IMR-90 (cell line): Measurements from ENCODE around the gene SLC66A2. TPM values are rescaled to one million over a fixed set of nuclear protein-coding genes. Genes with fewer than 3 reads are reported as not detected.

ENCODE experiments used
- ATAC-seq: fragments of 200-7000 bp; cut with Tn5 transposase; 2 replicates; pipeline ENCODE4 v1.9.1; 2020; ENCODE audit warnings: low read depth, mild to moderate bottlenecking, moderate library complexity
- BruUV-seq: library from RNA; stranded (reverse); fragments of 400-500 nt; replicated peaks from 2 replicates; lab custom pipeline; 2021; lab: Mats Ljungman, UMichigan
- CTCF ChIA-PET: fragments of 300-600 bp; formaldehyde crosslinking; extraction: SDS; loops from one replicate; lab custom pipeline; 2021; ENCODE audit warnings: antibody characterized with exemption; lab: Yijun Ruan, JAX
- POLR2A ChIA-PET: fragments of 300-600 bp; sonication (Branson Sonifier 250); formaldehyde crosslinking; loops from one replicate; lab custom pipeline; 2022; ENCODE audit warnings: antibody characterized with exemption; ENCODE audit not compliant: unreplicated experiment; lab: Charles Lee
- DNase-seq: peaks from one replicate; pipeline ENCODE4 v3.0.0; 2013
- H2AFZ ChIP-seq: replicated peaks from 2 replicates; pipeline ENCODE3; 2013; ENCODE audit warnings: low read length, mild to moderate bottlenecking; ENCODE audit not compliant: poor library complexity
- H2AK5ac ChIP-seq: 2 replicates; pipeline ENCODE4 v1.6.1; 2013; ENCODE audit warnings: low read depth, low read length, inconsistent platforms
- H2AK9ac ChIP-seq: replicated peaks from 2 replicates; pipeline ENCODE3; 2013; ENCODE audit warnings: mild to moderate bottlenecking, low read depth, low read length, moderate library complexity; ENCODE audit not compliant: poor library complexity
- H2BK120ac ChIP-seq: 2 replicates; pipeline ENCODE4 v1.6.1; 2013; ENCODE audit warnings: low read depth, low read length, inconsistent platforms
- H2BK15ac ChIP-seq: 3 replicates; pipeline ENCODE4 v1.6.1; 2013; ENCODE audit warnings: low read depth, low read length, inconsistent platforms
- H2BK20ac ChIP-seq: 2 replicates; pipeline ENCODE4 v1.6.1; 2013; ENCODE audit warnings: low read depth, mild to moderate bottlenecking, inconsistent platforms, low read length, moderate library complexity
- H2BK5ac ChIP-seq: 2 replicates; pipeline ENCODE4 v1.6.1; 2013; ENCODE audit warnings: mild to moderate bottlenecking, low read depth, low read length, inconsistent platforms; ENCODE audit not compliant: poor library complexity, severe bottlenecking
- H3K14ac ChIP-seq: replicated peaks from 2 replicates; pipeline ENCODE4 v1.6.1; 2013; ENCODE audit warnings: low read depth, low read length, inconsistent platforms
- H3K18ac ChIP-seq: 2 replicates; pipeline ENCODE4 v1.6.1; 2013; ENCODE audit warnings: low read depth, low read length, control low read depth
- H3K23ac ChIP-seq: 2 replicates; pipeline ENCODE4 v1.6.1; 2013; ENCODE audit warnings: low read depth, low read length, inconsistent platforms
- H3K27ac ChIP-seq: 2 replicates; pipeline ENCODE4 v1.5.1; 2013; ENCODE audit warnings: mild to moderate bottlenecking, control low read depth, low read length; ENCODE audit not compliant: insufficient read depth
- H3K27me3 ChIP-seq: 2 replicates; pipeline ENCODE4 v1.6.1; 2013; ENCODE audit warnings: low read length; ENCODE audit not compliant: control insufficient read depth, insufficient read depth
- H3K36me3 ChIP-seq: 2 replicates; pipeline ENCODE4 v1.6.1; 2013; ENCODE audit warnings: low read length, mixed read lengths; ENCODE audit not compliant: control insufficient read depth, insufficient read depth
- H3K4ac ChIP-seq: 2 replicates; pipeline ENCODE4 v1.6.1; 2013; ENCODE audit warnings: low read depth, low read length, inconsistent platforms
- H3K4me1 ChIP-seq: 2 replicates; pipeline ENCODE4 v1.6.1; 2013; ENCODE audit warnings: low read length, mixed read lengths; ENCODE audit not compliant: control insufficient read depth, insufficient read depth
- H3K4me2 ChIP-seq: 2 replicates; pipeline ENCODE4 v1.6.1; 2013; ENCODE audit warnings: low read depth, mild to moderate bottlenecking, control low read depth, low read length, moderate library complexity
- H3K4me3 ChIP-seq: 2 replicates; pipeline ENCODE4 v1.5.1; 2013; ENCODE audit warnings: low read depth, mild to moderate bottlenecking, control low read depth, low read length, moderate library complexity; ENCODE audit not compliant: insufficient read depth
- H3K56ac ChIP-seq: 2 replicates; pipeline ENCODE4 v1.6.1; 2013; ENCODE audit warnings: low read length, inconsistent platforms; ENCODE audit not compliant: insufficient read depth; ENCODE audit errors: extremely low read depth
- H3K79me1 ChIP-seq, 2 experiments: 2 replicates each; pipeline ENCODE4 v1.6.1; 2013; ENCODE audit warnings: low read length in 2 of 2, inconsistent platforms in 1 of 2, low read depth in 1 of 2
- H3K9ac ChIP-seq: 2 replicates; pipeline ENCODE4 v1.6.1; 2013; ENCODE audit warnings: low read depth, low read length, control low read depth
- H3K9me1 ChIP-seq: 2 replicates; pipeline ENCODE4 v1.6.1; 2013; ENCODE audit warnings: low read length, inconsistent platforms; ENCODE audit not compliant: insufficient read depth
- H3K9me3 ChIP-seq: 2 replicates; pipeline ENCODE4 v1.6.1; 2013; ENCODE audit warnings: low read length; ENCODE audit not compliant: control insufficient read depth, insufficient read depth
- H4K20me1 ChIP-seq: 2 replicates; pipeline ENCODE4 v1.6.1; 2013; ENCODE audit warnings: low read length, inconsistent platforms; ENCODE audit not compliant: insufficient read depth
- H4K5ac ChIP-seq: 2 replicates; pipeline ENCODE4 v1.6.1; 2013; ENCODE audit warnings: mild to moderate bottlenecking, low read depth, low read length, control low read depth
- H4K8ac ChIP-seq, 2 experiments: 2 replicates each; pipeline ENCODE4 v1.6.1; 2013; ENCODE audit warnings: low read depth in 2 of 2, low read length in 2 of 2, control low read depth in 1 of 2, inconsistent platforms in 1 of 2
- H4K91ac ChIP-seq: 2 replicates; pipeline ENCODE4 v1.6.1; 2013; ENCODE audit warnings: low read depth, low read length, inconsistent platforms; ENCODE audit not compliant: insufficient read depth
- MAFK ChIP-seq: IDR thresholded peaks from 2 replicates; pipeline ENCODE4 v1.6.1; 2012; ENCODE audit warnings: low read depth, low read length, improper control_type of control experiment
- NFE2L2 ChIP-seq: fragments of 150-350 bp; IDR thresholded peaks from 2 replicates; pipeline ENCODE4 v1.6.1; 2016; ENCODE audit warnings: low read depth, mild to moderate bottlenecking, low read length
- SMC3 ChIP-seq: fragments of 150-350 bp; IDR thresholded peaks from 2 replicates; pipeline ENCODE4 v1.6.1; 2016; ENCODE audit warnings: low read depth, mild to moderate bottlenecking, antibody characterized with exemption, low read length, moderate library complexity
- WGBS, 2 experiments: methylation state at CpG; one replicate each; pipeline versions ENCODE4 v1.1.5 to v1.1.7; 2013; ENCODE audit warnings: missing lambda C conversion rate in 2 of 2; ENCODE audit not compliant: insufficient read length in 1 of 2; ENCODE audit errors: extremely low coverage in 2 of 2; 5-methylcytosine and 5-hydroxymethylcytosine counted together
- dilution Hi-C: fragments of 300-500 bp; cut with HindIII; formaldehyde crosslinking; loops from one replicate; pipeline ENCODE4 v1.14.3; 2018; ENCODE audit warnings: low sequenced_read_pairs; ENCODE audit not compliant: unreplicated experiment
- in situ Hi-C: fragments of 300-500 bp; cut with MboI; formaldehyde crosslinking; loops from 3 replicates; pipeline ENCODE4 v1.14.3; 2019; ENCODE audit warnings: low sequenced_read_pairs, inconsistent platforms, mixed read lengths
- intact Hi-C: fragments of 100-400 bp; cut with micrococcal nuclease; formaldehyde crosslinking; loops from 2 replicates; pipeline ENCODE4 v1.10.0; 2022
- polyA plus RNA-seq, 3 experiments: library from polyadenylated mRNA; depleted of rRNA; stranded (reverse); fragments of >200 nt; gene quantifications; 2 replicates each; pipeline ENCODE4 v1.2.3, GENCODE V29; 2012; ENCODE audit warnings: low replicate concordance in 1 of 3
- total RNA-seq: library from RNA; depleted of rRNA; stranded (reverse); fragments of >200 nt; gene quantifications from 2 replicates; pipeline ENCODE4 v1.2.3, GENCODE V29; 2012
- TF ChIP-seq, protein P1 (sequence below): fragments of 150-350 bp; IDR thresholded peaks from 2 replicates; pipeline ENCODE4 v1.6.1; 2017; ENCODE audit warnings: mild to moderate bottlenecking, antibody characterized with exemption, low read length, low read depth

The SLC66A2 gene
- total and polyA plus RNA-seq, 2 of the 4 experiments (the other 2 are of a cell fraction): 17.6 to 23.5 TPM

DNA sequence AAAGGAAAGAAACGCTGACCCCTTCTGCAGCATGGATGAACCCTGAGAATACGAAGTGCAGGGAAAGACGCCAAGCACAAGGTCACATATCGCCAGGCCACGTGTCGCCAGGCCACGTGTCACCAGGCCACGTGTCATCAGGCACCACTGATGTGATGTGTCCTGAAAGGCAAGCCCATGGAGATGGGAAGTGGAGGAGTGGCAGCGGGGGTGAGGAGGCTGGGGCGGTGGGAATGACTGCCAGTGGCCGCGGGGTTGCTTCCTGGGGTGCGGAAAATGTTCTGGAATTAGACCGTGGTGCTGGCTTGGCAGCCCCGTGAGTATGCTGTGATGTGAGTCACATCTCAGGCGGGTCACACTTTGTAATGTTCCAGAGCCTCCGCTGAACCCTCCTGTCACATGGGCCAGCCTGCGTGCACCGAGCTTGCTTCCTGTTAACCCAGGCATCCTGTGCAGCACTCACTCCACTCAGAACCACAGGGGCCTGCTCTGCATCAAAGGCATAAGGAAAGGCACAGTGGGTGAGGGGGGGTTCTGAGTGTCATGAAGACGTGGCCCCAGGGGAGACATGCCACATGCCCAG is 39.0 kb downstream of the SLC66A2 start:
- ATAC-seq (no peak), DNase-seq (no peak)
- Histone ChIP-seq H2AFZ (no peak overlapping the region), H2BK5ac (no peak overlapping the region), H2BK120ac (no peak overlapping the region), H2AK9ac (no peak overlapping the region), H3K4ac (no peak overlapping the region), H4K91ac (no peak overlapping the region), H3K4me2 (no peak overlapping the region), H3K4me3 (no peak overlapping the region), H4K8ac (no peak overlapping the region), H2AK5ac (no peak overlapping the region), H2BK20ac (no peak overlapping the region), H3K9me1 (0 out of 2 replicates have a peak, but pooled peaks cover 4% of the 10 kb centered on the region), H3K56ac (no peak overlapping the region), H4K5ac (no peak overlapping the region), H3K4me1 (no peaks in the 10 kb centered on the region), H3K79me1 (peaks cover 15 to 33% of the 10 kb centered on the region in 2 experiments), H3K9ac (no peak overlapping the region), H3K23ac (no peak overlapping the region), H2BK15ac (no peak overlapping the region), H3K18ac (no peak overlapping the region), H4K20me1 (peaks cover 11% of the 10 kb centered on the region), H3K14ac (no peak overlapping the region), H3K27me3 (no peaks in the 10 kb centered on the region), H3K27ac (no peak overlapping the region), H3K9me3 (peaks cover 11% of the 10 kb centered on the region; the same call in 1 of the 2 replicates), H3K36me3 (peaks cover 48% of the 10 kb centered on the region)
- BruUV-seq: no TSS peak
- in situ Hi-C loops: no loop called here
- ChIA-PET CTCF (no interaction called here), POLR2A (no interaction called here)
- dilution Hi-C loops: no loop called here
- intact Hi-C loops: no loop called here
- WGBS, 2 experiments: 85% methylated on average over 5 of the region's 20 CpGs; no CpG with 5 or more reads in 1 of the 2 experiments
- no peak for TF ChIP-seq NFE2L2
- no peak for TF ChIP-seq SMC3
- no peak for TF ChIP-seq MAFK
- TF ChIP-seq, protein P1, sequence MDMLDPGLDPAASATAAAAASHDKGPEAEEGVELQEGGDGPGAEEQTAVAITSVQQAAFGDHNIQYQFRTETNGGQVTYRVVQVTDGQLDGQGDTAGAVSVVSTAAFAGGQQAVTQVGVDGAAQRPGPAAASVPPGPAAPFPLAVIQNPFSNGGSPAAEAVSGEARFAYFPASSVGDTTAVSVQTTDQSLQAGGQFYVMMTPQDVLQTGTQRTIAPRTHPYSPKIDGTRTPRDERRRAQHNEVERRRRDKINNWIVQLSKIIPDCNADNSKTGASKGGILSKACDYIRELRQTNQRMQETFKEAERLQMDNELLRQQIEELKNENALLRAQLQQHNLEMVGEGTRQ: 0 out of 2 replicates have a peak, but pooled peaks have one; percentile 14
